SK-N-MC (cell line): ENCODE results near the gene ADORA3.

Experiments used
- EZH2 ChIP-seq: fragments of 200-600 bp; sonication (generic); IDR thresholded peaks from one replicate; pipeline ENCODE4 v1.6.1; 2017; ENCODE audit warnings: antibody characterized with exemption
- FOXP2 ChIP-seq: optimal IDR thresholded peaks from 2 replicates; pipeline ENCODE3; 2011; ENCODE audit warnings: mild to moderate bottlenecking, moderate library complexity; ENCODE audit not compliant: insufficient read depth; ENCODE audit errors: extremely low read length, control extremely low read depth
- POLR2AphosphoS5 ChIP-seq: IDR thresholded peaks from 2 replicates; pipeline ENCODE4 v1.6.1; 2012; ENCODE audit warnings: mild to moderate bottlenecking, low read depth, low read length, borderline replicate concordance

DNA sequence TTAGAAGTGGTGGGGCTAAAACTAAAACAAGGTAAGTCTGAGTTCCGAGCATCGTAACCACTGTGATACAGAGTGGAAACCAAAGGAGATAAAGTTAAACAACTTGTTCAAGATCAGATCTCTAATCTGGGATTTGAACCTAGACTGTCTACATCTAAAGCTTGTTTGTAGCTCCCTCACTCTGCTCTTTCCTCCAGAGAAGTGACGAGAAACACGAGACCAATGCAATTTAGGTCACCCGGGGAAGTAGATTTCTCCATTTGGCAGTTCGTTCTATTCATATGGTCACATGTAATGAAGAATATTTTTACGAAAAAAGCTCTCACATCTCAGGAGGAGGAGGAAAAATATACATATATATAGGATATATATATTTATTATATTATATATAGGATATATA lies 1.8 kb downstream of the ADORA3 start:
- no peak for TF ChIP-seq POLR2AphosphoS5
- no peak for TF ChIP-seq EZH2
- no peak for TF ChIP-seq FOXP2
